Measurements from ENCODE around the gene TIMM21.

- TF ChIP-seq HDGF (IDR thresholded peaks at IDR 0.05; ENCODE audit: borderline replicate concordance) (no peak), FOXA1 (IDR thresholded peaks at IDR 0.05) (no peak), BHLHE40 (IDR thresholded peaks at IDR 0.05; ENCODE audit: borderline replicate concordance) (no peak), TARDBP (IDR thresholded peaks at IDR 0.05) (no peak), SP1 (IDR thresholded peaks at IDR 0.05) (no peak), ARNT (IDR thresholded peaks at IDR 0.05) (no peak), ZNF384 (IDR thresholded peaks at IDR 0.05) (no peak), FOXM1 (IDR thresholded peaks at IDR 0.05; ENCODE audit: borderline replicate concordance) (no peak), NFRKB (IDR thresholded peaks at IDR 0.05) (no peak), L3MBTL2 (conservative IDR thresholded peaks at IDR 0.05) (no peak)
Observed at GRCh38 chr18:74142252-74142651, 6.1 kb upstream of the TIMM21 start.
